Measurements from ENCODE around the gene HSD17B14. TPM values are rescaled to one million over a fixed set of nuclear protein-coding genes. Genes with fewer than 3 reads are reported as not detected.

HSD17B14 gene
- total and polyA plus RNA-seq, 9 of the 15 experiments (the other 6 are each of a cell fraction or from before 2014, with no cell fraction given), result 0.16 TPM; not detected in 8

- TF ChIP-seq ETS2 (tag; IDR thresholded peaks at IDR 0.05; ENCODE audit: borderline replicate concordance, poor library complexity, severe bottlenecking), result no peak
- TF ChIP-seq SIRT6 (IDR thresholded peaks at IDR 0.05; ENCODE audit: low read depth, low read length), result no peak
- no peak for TF ChIP-seq KDM2B (CRISPR knock-in tag; IDR thresholded peaks at IDR 0.05)
- TF ChIP-seq ZC3H11A (IDR thresholded peaks at IDR 0.05; ENCODE audit: low read depth, low read length), result no peak
- 0 out of 4 replicates have a peak, but pooled peaks of 1 of the 2 experiments have one; percentile 49 for TF ChIP-seq TEAD1 (CRISPR knock-in tag; IDR thresholded peaks at IDR 0.05)
- no peak for TF ChIP-seq FOXA3 (CRISPR knock-in tag; conservative IDR thresholded peaks at IDR 0.05 in 1 of 2, IDR thresholded peaks at IDR 0.05 in 1 of 2)
- no peak for TF ChIP-seq PCBP2 (IDR thresholded peaks at IDR 0.05; ENCODE audit: low read depth, low read length, poor library complexity, severe bottlenecking)
- TF ChIP-seq XRCC4 (IDR thresholded peaks at IDR 0.05; ENCODE audit: extremely low read depth, insufficient read depth, insufficient read length), result no peak
- TF ChIP-seq ZNF436 (CRISPR knock-in tag; IDR thresholded peaks at IDR 0.05), result no peak
- TF ChIP-seq GMEB1 (CRISPR knock-in tag; IDR thresholded peaks at IDR 0.05), result no peak
- TF ChIP-seq HCFC1 (IDR thresholded peaks at IDR 0.05; ENCODE audit: low read depth, low read length), result no peak
- no peak for TF ChIP-seq TCFL5 (CRISPR knock-in tag; conservative IDR thresholded peaks at IDR 0.05)
- TF ChIP-seq CREB3 (tag; conservative IDR thresholded peaks at IDR 0.05; ENCODE audit: low read depth), result no peak
- no peak for TF ChIP-seq SAFB2 (IDR thresholded peaks at IDR 0.05; ENCODE audit: borderline replicate concordance, low read depth, low read length, severe bottlenecking)
- no peak for TF ChIP-seq GTF2F1 (IDR thresholded peaks at IDR 0.05; ENCODE audit: low read depth, low read length)
- TF ChIP-seq MAFK (IDR thresholded peaks at IDR 0.05; ENCODE audit: low read length), result peak; percentile 6; the same call in 1 of the 2 replicates
- no peak for TF ChIP-seq ZC3H4 (CRISPR knock-in tag; IDR thresholded peaks at IDR 0.05; ENCODE audit: borderline replicate concordance)
- peak; percentile 82 for TF ChIP-seq RBFOX2 (IDR thresholded peaks at IDR 0.05; ENCODE audit: low read depth, low read length)
- no peak for TF ChIP-seq THRB (CRISPR knock-in tag; conservative IDR thresholded peaks at IDR 0.05)
- no peak for TF ChIP-seq ZFP1 (CRISPR knock-in tag; IDR thresholded peaks at IDR 0.05)
- TF ChIP-seq ZFX (CRISPR knock-in tag; IDR thresholded peaks at IDR 0.05), result peak; percentile 90
- TF ChIP-seq ZNF133 (CRISPR knock-in tag; IDR thresholded peaks at IDR 0.05), result no peak
- peak; percentile 83 for TF ChIP-seq ATF7 (IDR thresholded peaks at IDR 0.05)
These were observed 23.7 kb upstream of the HSD17B14 start (continued) for GRCh38 chr19:48859711-48860572.

Measured in K562 (cell line).